Stimulated activated CD8-positive, alpha-beta memory T cell treated with anti-CD3 and anti-CD28 coated beads, Interleukin-15, amount 100 ng/mL, for 24 hours (primary cell): ENCODE data around the gene PLPP2.
"Not testable (repeated sequence)": the region's sequence is repeated elsewhere in the genome, so short reads cannot be mapped to it uniquely, and the experiment has no call there.

Experiments
- DNase-seq: peaks from one replicate; pipeline ENCODE4 v3.0.0-alpha.2; 2020; ENCODE audit warnings: low read depth

The PLPP2 gene

GRCh38 chr19:292951-293350 is 1.7 kb upstream of the PLPP2 start:
- no peak for DNase-seq

GRCh38 chr19:292281-292884 is 1.2 kb upstream of the PLPP2 start:
- no peak for DNase-seq

DNA sequence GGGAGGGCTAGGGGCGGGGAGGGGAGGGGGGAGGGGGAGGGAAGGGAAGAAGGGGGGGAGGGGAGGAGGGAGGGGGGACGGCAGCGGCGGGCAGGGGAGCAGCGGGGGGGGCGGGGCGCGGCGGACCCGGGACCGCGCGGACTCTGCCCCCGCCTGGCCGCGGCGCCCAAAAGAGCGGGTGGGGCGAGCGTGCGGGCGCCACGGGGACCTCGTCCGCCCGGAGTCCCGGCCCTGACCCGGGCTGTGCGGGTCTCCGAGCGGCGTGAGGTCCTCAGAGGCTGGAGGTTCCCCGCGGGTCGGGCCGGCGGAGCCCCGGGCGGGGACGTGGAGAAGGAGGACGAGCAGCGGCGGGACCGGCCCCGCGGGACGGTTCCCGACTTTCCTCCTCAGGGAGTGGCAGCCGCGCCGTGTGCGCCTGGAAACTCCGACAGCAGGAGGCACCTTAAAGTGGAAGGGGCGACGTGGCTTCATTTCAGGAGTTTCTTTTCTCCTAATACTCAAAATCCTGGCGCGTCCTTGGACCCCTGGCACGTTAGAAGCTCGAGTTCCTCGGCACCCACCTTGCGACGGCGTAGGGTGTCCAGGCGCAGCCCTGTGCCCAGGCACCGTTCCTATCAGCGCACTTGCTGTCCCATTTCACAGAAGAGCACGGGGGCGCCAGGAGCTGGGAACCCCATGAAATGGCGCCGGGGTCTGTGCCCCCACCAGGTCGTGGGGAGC is 518 bp upstream of the PLPP2 start:
- no peak for DNase-seq

- no peak for DNase-seq
Measured at GRCh38 chr19:290372-291005, 714 bp downstream of the PLPP2 start.

DNA sequence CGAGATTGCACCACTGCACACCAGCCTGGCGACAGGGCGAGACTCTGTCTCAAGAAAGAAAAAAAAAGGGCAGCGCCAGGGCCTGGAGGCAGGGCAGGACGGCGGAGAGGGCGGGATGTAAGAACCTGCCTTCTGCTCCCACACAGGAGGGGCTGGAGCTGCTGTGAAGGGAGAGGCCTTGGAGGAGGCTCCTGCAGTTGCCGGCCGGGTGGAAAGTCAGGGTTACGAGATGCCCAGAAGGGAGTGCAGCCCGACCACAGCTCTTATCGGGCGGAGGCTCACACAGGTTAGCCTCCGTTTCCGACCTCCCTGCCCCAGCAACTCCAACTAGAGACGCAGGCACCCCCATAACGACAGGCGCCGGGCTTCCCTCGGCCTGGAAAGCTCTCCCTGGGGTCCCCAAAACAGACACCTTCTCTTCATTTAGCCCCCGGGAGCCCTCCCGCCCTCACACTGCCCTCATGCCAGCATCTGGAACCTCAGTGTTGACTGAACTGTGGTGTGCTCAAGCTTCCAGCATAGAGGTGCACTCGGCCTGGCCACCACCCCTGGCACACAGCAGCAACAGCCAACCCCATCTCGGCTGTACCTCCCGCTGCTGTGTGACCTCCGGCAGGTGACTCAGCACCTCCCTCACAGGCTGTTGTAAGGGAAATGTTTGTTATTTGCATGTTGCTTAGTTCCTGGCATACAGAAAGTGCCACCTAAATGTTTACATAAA is 1.4 kb downstream of the PLPP2 start:
- no peak for DNase-seq

DNA sequence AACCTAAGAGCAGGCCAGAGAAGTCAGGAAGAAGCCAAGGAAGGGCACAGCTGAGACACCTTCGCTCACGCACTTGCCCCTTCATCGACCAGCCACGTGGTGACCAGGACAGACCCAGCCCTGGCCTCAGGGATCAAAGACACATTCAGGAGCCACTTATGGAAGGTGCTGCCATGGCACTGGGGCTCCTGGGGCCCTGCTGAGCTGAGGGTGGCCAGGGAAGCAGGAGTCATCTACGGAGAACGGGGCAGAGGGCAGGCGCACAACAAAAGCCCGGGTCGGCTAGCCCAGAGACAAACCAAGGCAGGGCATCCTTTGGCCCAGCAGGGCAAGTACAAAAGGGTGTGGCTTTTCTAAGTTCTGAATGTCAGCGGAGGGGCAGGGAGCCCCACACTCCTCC is 2.3 kb downstream of the PLPP2 start:
- no peak for DNase-seq

GRCh38 chr19:287381-287871 is 3.8 kb downstream of the PLPP2 start:
- DNase-seq: no peak

GRCh38 chr19:283395-283794 is 7.8 kb downstream of the PLPP2 start:
- no peak for DNase-seq

DNA sequence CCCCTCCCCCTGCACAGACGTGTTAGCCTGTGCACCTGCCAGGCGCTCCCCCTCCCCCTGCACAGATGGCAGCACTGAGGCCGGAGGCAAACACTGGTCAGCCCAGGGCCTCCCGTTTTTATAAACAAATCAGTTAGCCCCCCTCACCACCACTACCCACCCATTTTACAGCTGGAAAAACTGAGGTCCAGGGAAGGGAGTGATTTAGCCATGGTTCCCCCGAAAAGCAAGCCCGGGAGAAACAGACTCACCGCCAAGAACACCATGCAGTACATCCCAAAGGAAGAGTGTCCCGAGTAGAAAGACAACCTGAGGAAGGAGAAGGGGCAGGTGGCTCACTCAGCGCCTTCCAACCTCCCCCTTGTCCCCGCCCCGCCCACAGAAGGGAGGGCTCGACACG is 8.7 kb downstream of the PLPP2 start:
- no peak for DNase-seq

DNA sequence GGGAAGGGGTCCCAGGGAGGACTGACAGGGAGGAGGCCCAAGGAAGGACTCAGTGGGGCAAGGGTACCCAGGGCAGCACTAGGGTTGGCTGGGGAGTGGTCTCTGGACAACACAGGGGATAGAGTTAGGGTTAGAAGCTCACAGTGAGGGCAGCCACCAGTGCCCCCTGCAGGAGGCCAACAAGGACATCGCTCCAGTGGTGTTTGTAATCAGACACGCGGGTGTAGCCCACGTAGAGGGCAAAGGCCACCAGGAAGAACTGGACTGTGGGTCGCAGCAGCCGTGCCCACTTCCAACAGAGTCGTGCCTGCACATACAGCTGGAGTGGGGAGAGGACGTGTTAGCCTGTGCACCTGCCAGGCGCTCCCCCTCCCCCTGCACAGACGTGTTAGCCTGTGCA is 9.2 kb downstream of the PLPP2 start:
- no peak for DNase-seq

- no peak for DNase-seq
Measured at GRCh38 chr19:281156-281853, 9.9 kb downstream of the PLPP2 start.

GRCh38 chr19:280541-281009 is 10.6 kb downstream of the PLPP2 start:
- DNase-seq: no peak

GRCh38 chr19:279656-280055 is 11.5 kb downstream of the PLPP2 start:
- DNase-seq: no peak

DNA sequence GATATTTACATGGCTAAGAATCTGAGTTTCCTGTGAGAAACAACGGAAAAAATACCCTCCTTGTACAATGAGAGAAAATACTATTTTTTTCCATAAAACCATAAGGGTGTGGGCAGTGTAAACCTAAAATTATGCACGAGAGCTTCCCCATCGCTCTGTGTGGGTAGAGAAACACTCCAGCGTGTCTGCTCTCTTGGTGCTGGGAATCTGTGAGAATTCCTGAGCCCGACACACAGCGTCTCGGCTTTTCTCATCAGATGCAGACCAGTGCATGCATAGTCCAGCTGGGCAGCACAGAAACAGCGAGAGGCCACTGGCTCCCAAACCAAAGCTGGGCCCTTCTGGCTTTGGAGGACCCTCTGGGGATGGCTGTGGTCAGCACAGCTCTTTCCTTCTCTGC is 12.0 kb downstream of the PLPP2 start:
- DNase-seq: no peak

DNA sequence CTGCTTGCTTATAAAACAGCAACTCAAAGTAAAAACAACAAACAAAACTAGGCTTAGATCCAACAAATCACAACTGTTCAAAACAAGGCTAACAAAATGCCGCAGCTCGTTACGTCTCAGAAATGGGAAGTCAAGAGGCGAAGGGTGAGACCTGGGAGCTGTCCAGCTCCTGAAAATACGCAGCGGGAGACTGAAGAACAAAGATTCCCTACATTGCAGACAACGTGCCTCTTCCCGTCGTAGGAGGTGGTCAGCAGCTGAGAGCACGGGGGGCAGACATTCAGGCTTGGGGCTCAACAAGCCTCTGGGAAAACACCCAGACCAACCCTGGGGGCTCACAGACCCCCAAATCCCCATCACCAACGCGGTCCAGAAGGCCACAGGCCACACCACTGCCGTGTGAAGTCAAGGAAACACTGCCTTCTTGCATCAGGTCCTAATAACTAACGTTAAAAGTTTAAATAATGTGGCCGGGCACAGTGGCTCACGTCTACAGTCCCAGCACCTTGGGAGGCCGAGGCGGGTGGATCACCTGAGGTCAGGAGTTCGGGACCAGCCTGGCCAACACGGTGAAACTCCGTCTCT is 13.5 kb downstream of the PLPP2 start:
- no peak for DNase-seq

DNA sequence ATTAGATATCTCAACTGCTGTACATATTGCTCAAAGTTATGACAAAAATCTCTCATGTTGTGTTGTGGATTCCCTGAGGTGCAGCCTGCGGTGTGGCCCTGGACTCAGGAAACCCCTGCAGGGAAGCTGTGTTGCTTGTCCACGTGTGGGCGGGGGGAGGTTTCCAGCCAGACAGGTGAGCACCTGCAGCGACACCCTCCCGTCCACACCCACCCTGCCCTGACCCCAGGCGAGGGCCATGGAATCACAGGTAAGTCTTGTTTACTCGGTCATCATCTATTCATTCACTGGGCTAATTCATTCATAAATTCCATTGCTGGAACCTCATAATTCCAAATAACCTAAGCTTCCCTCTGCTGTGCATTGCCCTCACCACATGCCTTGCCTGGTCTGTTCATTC is 14.1 kb downstream of the PLPP2 start:
- DNase-seq: no peak

DNA sequence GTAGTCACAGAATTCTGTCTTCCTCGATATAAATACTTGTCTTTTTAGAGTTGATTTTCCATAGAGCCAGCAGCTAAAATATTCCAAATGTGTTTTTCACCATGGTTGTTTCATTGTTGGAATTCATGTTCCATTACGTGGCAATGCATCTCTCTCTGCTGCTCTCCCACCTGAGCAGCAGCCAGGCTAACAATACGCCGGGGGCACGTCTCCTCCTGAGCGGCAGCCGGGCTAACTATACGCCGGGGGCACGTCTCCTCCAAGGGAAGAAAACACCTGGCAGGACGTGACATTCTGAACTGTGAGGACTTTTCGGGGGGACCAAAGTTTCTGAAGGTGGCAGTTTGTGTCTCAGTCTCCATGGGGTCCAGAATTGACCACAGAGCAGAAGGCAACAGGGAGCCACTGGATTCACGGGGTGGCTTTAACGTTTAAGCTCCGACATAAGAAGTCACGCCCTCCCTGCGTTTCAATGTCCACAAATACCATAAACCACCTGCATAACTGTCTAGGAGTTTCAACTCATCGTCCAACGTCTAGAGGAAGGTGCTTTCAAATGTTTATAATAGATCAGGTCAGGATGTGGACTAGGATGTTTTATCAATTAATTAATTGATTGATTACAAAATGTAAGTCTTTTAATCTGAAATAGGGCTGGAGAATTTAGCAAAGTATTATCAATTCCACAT is 15.1 kb downstream of the PLPP2 start:
- DNase-seq: no peak

DNA sequence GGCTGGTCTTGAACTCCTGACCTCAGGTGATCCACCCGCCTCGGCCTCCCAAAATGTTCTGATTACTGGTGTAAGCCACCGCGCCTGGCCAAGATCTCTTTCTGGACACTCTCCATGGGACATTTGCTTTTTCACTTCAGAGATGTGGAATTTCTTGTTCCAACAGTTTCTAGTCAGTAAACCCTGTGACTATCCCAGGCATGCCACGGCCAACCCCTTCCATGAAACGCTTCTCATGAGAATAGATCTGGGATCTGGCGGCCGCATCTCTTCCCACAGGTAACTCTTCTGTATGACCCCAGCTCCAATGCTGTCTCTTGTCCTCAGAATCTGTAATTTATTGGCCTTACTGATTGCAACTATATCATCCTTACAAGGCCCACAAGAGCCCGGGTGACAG is 16.2 kb downstream of the PLPP2 start:
- no peak for DNase-seq

DNA sequence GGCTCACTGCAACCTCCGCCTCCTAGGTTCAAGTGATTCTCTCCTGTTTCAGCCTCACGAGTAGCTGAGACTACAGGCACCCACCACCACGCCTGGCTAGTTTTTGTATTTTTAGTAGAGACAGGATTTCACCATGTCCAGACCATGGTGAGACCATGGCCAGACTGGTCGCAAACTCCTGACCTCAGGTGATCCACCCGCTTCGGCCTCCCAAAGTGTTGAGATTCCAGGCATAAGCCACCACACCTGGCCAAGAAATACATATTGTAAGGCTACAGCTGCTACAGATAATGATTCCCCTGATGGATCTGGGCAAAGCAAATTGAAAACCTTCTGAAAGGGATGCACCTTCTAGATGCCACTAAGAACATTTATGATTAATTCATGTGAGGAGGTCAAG is 17.8 kb downstream of the PLPP2 start:
- DNase-seq: no peak

- DNase-seq: no peak
Measured at GRCh38 chr19:271856-272255, 19.3 kb downstream of the PLPP2 start.

DNA sequence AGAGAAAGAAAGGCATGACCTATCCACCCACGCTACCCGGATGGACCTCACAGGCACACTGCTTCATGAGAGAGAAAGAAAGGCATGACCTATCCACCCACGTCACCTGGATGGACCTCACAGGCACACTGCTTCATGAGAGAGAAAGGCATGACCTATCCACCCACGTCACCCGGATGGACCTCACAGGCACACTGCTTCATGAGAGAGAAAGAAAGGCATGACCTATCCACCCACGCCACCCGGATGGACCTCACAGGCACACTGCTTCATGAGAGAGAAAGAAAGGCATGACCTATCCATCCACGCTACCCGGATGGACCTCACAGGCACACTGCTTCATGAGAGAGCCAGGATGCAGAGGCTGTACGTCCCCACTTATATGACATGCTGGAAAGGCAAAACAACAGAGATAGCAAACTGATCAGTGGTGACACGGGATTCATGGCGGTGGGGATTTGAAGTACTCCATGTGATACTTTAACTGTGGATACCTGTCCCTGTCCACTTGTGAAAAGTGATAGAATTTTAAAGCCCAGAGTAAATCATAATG is 20.4 kb downstream of the PLPP2 start:
- DNase-seq: not testable (repeated sequence)
